OCI-LY1 (cell line): ENCODE data around the gene DHX29.

Experiments used
- H2AFZ ChIP-seq: fragments of 200-600 bp; sonication (generic), shearing (Covaris generic); 2 replicates; pipeline ENCODE4 v1.6.0; 2014; ENCODE audit warnings: antibody characterized with exemption, mild to moderate bottlenecking, low read length
- H3F3A ChIP-seq: fragments of 200-600 bp; sonication (generic), shearing (Covaris generic); 2 replicates; pipeline ENCODE4 v1.6.0; 2014; ENCODE audit warnings: mild to moderate bottlenecking, antibody characterized with exemption, low read length, moderate library complexity; ENCODE audit not compliant: insufficient read depth
- H3K27ac ChIP-seq: fragments of 200-600 bp; sonication (generic); 2 replicates; pipeline ENCODE4 v1.5.1; 2014; ENCODE audit warnings: low read length, mixed run types, mild to moderate bottlenecking, low read depth; ENCODE audit not compliant: poor library complexity, severe bottlenecking
- H3K27me3 ChIP-seq: fragments of 200-600 bp; sonication (generic); 2 replicates; pipeline ENCODE4 v1.6.0; 2014; ENCODE audit warnings: antibody characterized with exemption, mild to moderate bottlenecking, low read length, moderate library complexity; ENCODE audit not compliant: insufficient read depth
- H3K36me3 ChIP-seq: fragments of 200-600 bp; sonication (generic); 2 replicates; pipeline ENCODE4 v1.6.1; 2014; ENCODE audit warnings: mild to moderate bottlenecking, antibody characterized with exemption, low read length, moderate library complexity, mixed read lengths; ENCODE audit not compliant: insufficient read depth
- H3K4me1 ChIP-seq: fragments of 200-600 bp; sonication (generic); 2 replicates; pipeline ENCODE4 v1.5.1; 2014; ENCODE audit warnings: mild to moderate bottlenecking, low read length, moderate library complexity; ENCODE audit not compliant: insufficient read depth, severe bottlenecking
- H3K4me2 ChIP-seq: fragments of 200-600 bp; sonication (generic), shearing (Covaris generic); 2 replicates; pipeline ENCODE4 v1.6.1; 2014; ENCODE audit warnings: low read length
- H3K4me3 ChIP-seq: fragments of 200-600 bp; sonication (generic); 2 replicates; pipeline ENCODE4 v1.5.1; 2014; ENCODE audit warnings: low read length, low read depth, mild to moderate bottlenecking, mixed read lengths; ENCODE audit not compliant: poor library complexity, severe bottlenecking
- H3K79me2 ChIP-seq: fragments of 200-600 bp; shearing (Covaris generic); 2 replicates; pipeline ENCODE4 v1.6.1; 2016; ENCODE audit warnings: mixed run types, low read length, mixed read lengths; ENCODE audit not compliant: insufficient read depth
- H3K9ac ChIP-seq: fragments of 200-600 bp; sonication (generic), shearing (Covaris generic); 2 replicates; pipeline ENCODE4 v1.6.1; 2014; ENCODE audit warnings: mild to moderate bottlenecking, low read length, mixed read lengths
- H3K9me2 ChIP-seq: fragments of 200-600 bp; sonication (generic), shearing (Covaris generic); 2 replicates; pipeline ENCODE4 v1.6.1; 2014; ENCODE audit warnings: low read depth, mild to moderate bottlenecking, low read length, mixed read lengths
- H3K9me3 ChIP-seq: fragments of 200-600 bp; shearing (Covaris generic); 2 replicates; pipeline ENCODE4 v1.6.1; 2014; ENCODE audit warnings: low read length, mixed read lengths
- H4K20me1 ChIP-seq: fragments of 200-600 bp; sonication (generic), shearing (Covaris generic); 2 replicates; pipeline ENCODE4 v1.6.0; 2016; ENCODE audit warnings: mild to moderate bottlenecking, low read length; ENCODE audit not compliant: insufficient read depth
- EZH2 ChIP-seq: fragments of 200-600 bp; sonication (generic), shearing (Covaris generic); IDR thresholded peaks from 2 replicates; pipeline ENCODE4 v1.8.0; 2017; ENCODE audit warnings: borderline replicate concordance, mixed run types, mild to moderate bottlenecking, antibody characterized with exemption, low read length, moderate library complexity, mixed read lengths
- TF ChIP-seq, protein P1 (sequence below): fragments of 200-600 bp; sonication (generic), shearing (Covaris generic); IDR thresholded peaks from 2 replicates; pipeline ENCODE4 v1.5.1; 2017; ENCODE audit warnings: mild to moderate bottlenecking, antibody characterized with exemption, low read length, moderate library complexity, mixed read lengths

Gene DHX29

DNA sequence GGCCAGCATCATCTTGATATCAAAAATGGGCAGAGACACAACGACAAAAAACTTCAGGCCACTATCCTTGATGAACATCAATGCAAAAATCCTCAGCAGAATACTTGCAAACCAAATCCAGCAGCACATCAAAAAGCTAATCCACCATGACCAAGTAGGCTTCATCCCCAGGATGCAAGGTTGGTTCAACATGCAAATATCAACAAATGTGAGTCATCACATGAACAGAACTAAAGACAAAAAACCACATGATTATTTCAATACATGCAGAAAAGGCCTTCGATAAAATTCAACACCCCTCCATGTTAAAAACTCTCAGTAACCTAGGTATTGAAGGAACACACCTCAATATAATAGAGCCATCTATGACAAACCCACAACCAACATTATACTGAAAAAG lies 8.8 kb upstream of the DHX29 start:
- Histone ChIP-seq H3K27me3 (no peaks in the 10 kb centered on the region), H3K36me3 (peaks cover 49% of the 10 kb centered on the region), H2AFZ (no peak overlapping the region), H3K9me2 (no peaks in the 10 kb centered on the region), H4K20me1 (no peaks in the 10 kb centered on the region), H3K9ac (no peak overlapping the region), H3F3A (no peaks in the 10 kb centered on the region), H3K4me3 (no peak overlapping the region), H3K4me1 (no peaks in the 10 kb centered on the region), H3K79me2 (peaks cover 97% of the 10 kb centered on the region), H3K4me2 (no peak overlapping the region), H3K27ac (no peak overlapping the region), H3K9me3 (peaks cover 10% of the 10 kb centered on the region; the same call in 1 of the 2 replicates)
- no peak for TF ChIP-seq EZH2
- TF ChIP-seq, protein P1, sequence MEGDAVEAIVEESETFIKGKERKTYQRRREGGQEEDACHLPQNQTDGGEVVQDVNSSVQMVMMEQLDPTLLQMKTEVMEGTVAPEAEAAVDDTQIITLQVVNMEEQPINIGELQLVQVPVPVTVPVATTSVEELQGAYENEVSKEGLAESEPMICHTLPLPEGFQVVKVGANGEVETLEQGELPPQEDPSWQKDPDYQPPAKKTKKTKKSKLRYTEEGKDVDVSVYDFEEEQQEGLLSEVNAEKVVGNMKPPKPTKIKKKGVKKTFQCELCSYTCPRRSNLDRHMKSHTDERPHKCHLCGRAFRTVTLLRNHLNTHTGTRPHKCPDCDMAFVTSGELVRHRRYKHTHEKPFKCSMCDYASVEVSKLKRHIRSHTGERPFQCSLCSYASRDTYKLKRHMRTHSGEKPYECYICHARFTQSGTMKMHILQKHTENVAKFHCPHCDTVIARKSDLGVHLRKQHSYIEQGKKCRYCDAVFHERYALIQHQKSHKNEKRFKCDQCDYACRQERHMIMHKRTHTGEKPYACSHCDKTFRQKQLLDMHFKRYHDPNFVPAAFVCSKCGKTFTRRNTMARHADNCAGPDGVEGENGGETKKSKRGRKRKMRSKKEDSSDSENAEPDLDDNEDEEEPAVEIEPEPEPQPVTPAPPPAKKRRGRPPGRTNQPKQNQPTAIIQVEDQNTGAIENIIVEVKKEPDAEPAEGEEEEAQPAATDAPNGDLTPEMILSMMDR, result no peak

DNA sequence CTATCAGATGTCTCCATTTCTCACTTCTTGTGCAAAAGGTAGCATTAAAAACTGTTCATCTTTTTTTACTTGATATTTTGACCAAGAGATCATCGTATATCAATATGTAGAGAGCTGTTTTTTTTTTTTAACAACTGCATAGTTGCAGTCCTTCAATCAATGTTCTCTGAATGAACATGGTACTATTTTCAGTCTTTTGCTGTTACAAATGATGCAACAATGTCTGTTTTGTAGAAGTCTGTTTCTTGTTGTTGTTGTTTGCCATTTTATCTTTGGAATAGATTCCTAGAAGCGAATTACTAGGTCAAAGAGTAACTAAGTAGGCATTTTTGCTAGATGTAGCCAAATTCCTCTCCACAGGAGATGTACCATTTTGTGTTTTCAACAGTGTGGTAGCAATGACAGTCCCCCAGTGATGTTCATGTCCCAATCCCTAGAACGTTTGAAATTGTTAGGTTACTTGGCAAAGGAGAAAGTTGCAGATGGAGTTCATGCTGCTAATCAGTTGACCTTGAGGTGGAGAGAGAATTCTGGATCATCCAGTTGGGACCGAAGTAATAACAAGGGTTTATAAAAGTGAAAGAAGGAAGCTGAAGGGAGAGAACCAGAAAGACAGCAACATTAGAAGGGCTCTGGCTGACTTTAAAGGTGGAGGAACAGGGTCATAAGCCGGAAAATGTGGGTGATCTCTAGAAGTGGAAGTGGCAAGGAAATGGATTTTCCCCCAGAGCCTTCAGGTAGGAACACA lies 6.5 kb upstream of the DHX29 start:
- H3K4me2 ChIP-seq, result no peak overlapping the region

DNA sequence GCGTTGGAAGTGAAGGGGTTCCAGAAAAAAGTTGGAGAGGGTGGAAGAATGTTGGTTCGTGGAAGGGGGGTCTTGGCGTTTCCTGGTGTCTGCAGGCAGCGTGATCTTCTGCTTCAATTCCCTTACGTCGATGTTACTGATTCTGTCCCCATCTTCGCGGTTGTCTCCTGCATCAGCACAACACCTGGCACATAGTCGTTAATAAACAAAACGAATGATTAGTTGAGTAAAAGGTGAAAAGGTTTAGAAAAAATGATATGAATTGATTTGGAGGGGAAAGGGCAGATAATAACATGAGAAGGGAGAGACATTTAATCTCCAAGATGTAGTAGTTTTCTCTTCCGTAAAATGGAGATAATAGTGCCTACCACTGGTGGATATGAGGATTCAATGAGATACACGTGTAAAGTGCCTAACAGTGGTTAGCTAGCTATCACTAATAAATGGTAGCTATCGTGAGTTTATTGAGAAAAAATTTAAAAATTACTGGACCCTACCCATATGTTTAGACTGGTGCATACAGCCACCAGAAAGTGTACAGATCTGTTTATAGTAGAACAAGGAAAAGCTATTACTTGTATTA lies 851 bp upstream of the DHX29 start:
- Histone ChIP-seq H3K79me2 (peaks cover 87% of the 10 kb centered on the region), H3K36me3 (peaks cover 38% of the 10 kb centered on the region), H3K4me3 (peak overlapping the region; percentile 74), H3K9me2 (no peaks in the 10 kb centered on the region), H3K9ac (peak overlapping the region; percentile 89), H3K27me3 (no peaks in the 10 kb centered on the region), H3F3A (no peaks in the 10 kb centered on the region), H2AFZ (no peak overlapping the region), H3K27ac (peak overlapping the region; percentile 58), H4K20me1 (no peaks in the 10 kb centered on the region), H3K4me2 (peak overlapping the region; percentile 87), H3K4me1 (peaks cover 46% of the 10 kb centered on the region), H3K9me3 (no peaks in the 10 kb centered on the region)
- TF ChIP-seq EZH2, result no peak
- TF ChIP-seq, protein P1, result peak; percentile 44; the same call in 1 of the 2 replicates

More for the DNA sequence above, 6.5 kb upstream of the DHX29 start:
- Histone ChIP-seq H3K27ac (no peak overlapping the region), H4K20me1 (no peaks in the 10 kb centered on the region), H3F3A (no peaks in the 10 kb centered on the region), H3K79me2 (peaks cover 98% of the 10 kb centered on the region), H3K9me3 (peaks cover 10% of the 10 kb centered on the region; the same call in 1 of the 2 replicates), H3K27me3 (no peaks in the 10 kb centered on the region), H3K36me3 (peaks cover 70% of the 10 kb centered on the region), H3K4me1 (peaks cover 10% of the 10 kb centered on the region), H2AFZ (no peak overlapping the region), H3K9ac (no peak overlapping the region), H3K4me3 (no peak overlapping the region), H3K9me2 (no peaks in the 10 kb centered on the region)
- TF ChIP-seq, protein P1, result no peak
- no peak for TF ChIP-seq EZH2
